ENCODE data around the gene NUDT14.

NUDT14 gene

GRCh38 chr14:105155681-105156413 lies 25.3 kb downstream of the NUDT14 start:
- no peak for DNase-seq

GRCh38 chr14:105155071-105155651 lies 26.0 kb downstream of the NUDT14 start:
- no peak for DNase-seq

- DNase-seq = no peak
Observed at GRCh38 chr14:105154476-105154871, 26.6 kb downstream of the NUDT14 start.

GRCh38 chr14:105153739-105154475 lies 27.2 kb downstream of the NUDT14 start:
- DNase-seq = no peak

- DNase-seq = no peak
Observed at GRCh38 chr14:105153331-105153731, 27.8 kb downstream of the NUDT14 start.

- DNase-seq = no peak
Observed at GRCh38 chr14:105152794-105153241, 28.3 kb downstream of the NUDT14 start.

GRCh38 chr14:105151838-105152793 lies 29.0 kb downstream of the NUDT14 start:
- DNase-seq = no peak

GRCh38 chr14:105151084-105151837 lies 29.9 kb downstream of the NUDT14 start:
- no peak for DNase-seq

GRCh38 chr14:105150368-105151083 lies 30.6 kb downstream of the NUDT14 start:
- DNase-seq = no peak

- no peak for DNase-seq
Observed at GRCh38 chr14:105150026-105150367, 31.1 kb downstream of the NUDT14 start.

GRCh38 chr14:105149146-105149781 lies 31.8 kb downstream of the NUDT14 start:
- DNase-seq = no peak

- DNase-seq = no peak
Observed at GRCh38 chr14:105148604-105149145, 32.4 kb downstream of the NUDT14 start.

- no peak for DNase-seq
Observed at GRCh38 chr14:105147671-105148603, 33.2 kb downstream of the NUDT14 start.

- no peak for DNase-seq
Observed at GRCh38 chr14:105146976-105147635, 34.0 kb downstream of the NUDT14 start.

GRCh38 chr14:105146181-105146975 lies 34.7 kb downstream of the NUDT14 start:
- no peak for DNase-seq

- no peak for DNase-seq
Observed at GRCh38 chr14:105145381-105146180, 35.5 kb downstream of the NUDT14 start.

Data from NCI-H1436 treated with DMSO at 0.1 percent for 48 hours (cell line).